SU-DHL-6 (cell line): ENCODE measurements around the gene OR6J1.

ENCODE experiments used
- H2AFZ ChIP-seq: fragments of 200-600 bp; sonication (generic); 2 replicates; pipeline ENCODE4 v1.6.1; 2014; ENCODE audit warnings: low read depth, mild to moderate bottlenecking, moderate library complexity, mixed read lengths, antibody characterized with exemption, low read length; ENCODE audit not compliant: severe bottlenecking
- H3F3A ChIP-seq: fragments of 200-600 bp; shearing (Covaris generic); 2 replicates; pipeline ENCODE4 v1.6.0; 2016; ENCODE audit warnings: antibody characterized with exemption, mild to moderate bottlenecking; ENCODE audit not compliant: insufficient read depth
- H3K27ac ChIP-seq: fragments of 200-600 bp; sonication (generic); 2 replicates; pipeline ENCODE4 v1.5.1; 2016; ENCODE audit warnings: low read depth, mild to moderate bottlenecking, low read length, moderate library complexity, mixed read lengths
- H3K27me3 ChIP-seq: fragments of 200-600 bp; sonication (generic), shearing (Covaris generic); 2 replicates; pipeline ENCODE4 v1.6.0; 2014; ENCODE audit warnings: mild to moderate bottlenecking, low read length
- H3K36me3 ChIP-seq: fragments of 200-600 bp; sonication (generic); 2 replicates; pipeline ENCODE4 v1.6.1; 2014; ENCODE audit warnings: mild to moderate bottlenecking, low read length, mixed read lengths
- H3K4me2 ChIP-seq: fragments of 300-600, 200-600 bp; shearing (Covaris generic), sonication (generic); 2 replicates; pipeline ENCODE4 v1.6.0; 2014; ENCODE audit warnings: low read length, low read depth, mild to moderate bottlenecking; ENCODE audit not compliant: poor library complexity, severe bottlenecking
- H3K4me3 ChIP-seq: fragments of 200-600 bp; sonication (generic); 2 replicates; pipeline ENCODE4 v1.5.1; 2014; ENCODE audit warnings: antibody characterized with exemption, low read length, mild to moderate bottlenecking, mixed read lengths; ENCODE audit not compliant: insufficient read depth, poor library complexity, severe bottlenecking
- H3K79me2 ChIP-seq: fragments of 200-600 bp; sonication (generic); 2 replicates; pipeline ENCODE4 v1.6.1; 2014; ENCODE audit warnings: mild to moderate bottlenecking, low read length, moderate library complexity; ENCODE audit not compliant: insufficient read depth
- H3K9ac ChIP-seq: fragments of 200-600 bp; sonication (generic); 2 replicates; pipeline ENCODE4 v1.7.0; 2014; ENCODE audit warnings: mild to moderate bottlenecking, low read length
- H3K9me2 ChIP-seq: fragments of 200-600 bp; sonication (generic); replicated peaks from 2 replicates; pipeline ENCODE4 v1.6.1; 2014; ENCODE audit warnings: low read length; ENCODE audit not compliant: insufficient read depth
- H3K9me3 ChIP-seq: fragments of 200-600 bp; sonication (generic); 2 replicates; pipeline ENCODE4 v1.6.1; 2014; ENCODE audit warnings: low read length, mixed read lengths; ENCODE audit not compliant: insufficient read depth
- H4K20me1 ChIP-seq: fragments of 200-600 bp; sonication (generic); 2 replicates; pipeline ENCODE4 v1.6.1; 2014; ENCODE audit warnings: low read depth, mild to moderate bottlenecking, antibody characterized with exemption, low read length, moderate library complexity, mixed read lengths
- CTCF ChIP-seq: fragments of 200-600 bp; sonication (generic); IDR thresholded peaks from one replicate; pipeline ENCODE4 v1.5.1; 2017; ENCODE audit warnings: antibody characterized with exemption, mild to moderate bottlenecking, low read length, moderate library complexity; ENCODE audit not compliant: insufficient read depth, poor library complexity, severe bottlenecking
- EZH2phosphoT487 ChIP-seq: fragments of 200-600 bp; sonication (generic), shearing (Covaris generic); conservative IDR thresholded peaks from 2 replicates; pipeline ENCODE4 v1.6.1; 2018; ENCODE audit warnings: mild to moderate bottlenecking, antibody characterized with exemption, low read length, moderate library complexity, mixed read lengths

OR6J1 gene

GRCh38 chr14:22600027-22600426 is 44.1 kb downstream of the OR6J1 start:
- Histone ChIP-seq H2AFZ (no peak overlapping the region), H3K36me3 (no peaks in the 10 kb centered on the region), H3K9me2 (no peaks in the 10 kb centered on the region), H3K27me3 (no peaks in the 10 kb centered on the region), H3K4me3 (no peak overlapping the region), H3K4me2 (peak overlapping the region; percentile 90), H4K20me1 (no peaks in the 10 kb centered on the region), H3K27ac (no peak overlapping the region), H3K79me2 (no peaks in the 10 kb centered on the region), H3F3A (no peaks in the 10 kb centered on the region), H3K9ac (no peak overlapping the region; the same call in 1 of the 2 replicates), H3K9me3 (no peaks in the 10 kb centered on the region)
- TF ChIP-seq EZH2phosphoT487 (no peak), CTCF (no peak)

- Histone ChIP-seq H3K36me3 (no peaks in the 10 kb centered on the region), H3K27me3 (no peaks in the 10 kb centered on the region), H3K9ac (peak overlapping the region; percentile 69), H3K9me3 (no peaks in the 10 kb centered on the region), H3K4me2 (peak overlapping the region; percentile 90), H3F3A (no peaks in the 10 kb centered on the region), H3K79me2 (no peaks in the 10 kb centered on the region), H2AFZ (no peak overlapping the region), H4K20me1 (no peaks in the 10 kb centered on the region), H3K27ac (no peak overlapping the region), H3K4me3 (peak overlapping the region; percentile 79), H3K9me2 (no peaks in the 10 kb centered on the region)
- TF ChIP-seq EZH2phosphoT487 (no peak), CTCF (no peak)
These were observed 44.8 kb downstream of the OR6J1 start for GRCh38 chr14:22599349-22599748.

DNA sequence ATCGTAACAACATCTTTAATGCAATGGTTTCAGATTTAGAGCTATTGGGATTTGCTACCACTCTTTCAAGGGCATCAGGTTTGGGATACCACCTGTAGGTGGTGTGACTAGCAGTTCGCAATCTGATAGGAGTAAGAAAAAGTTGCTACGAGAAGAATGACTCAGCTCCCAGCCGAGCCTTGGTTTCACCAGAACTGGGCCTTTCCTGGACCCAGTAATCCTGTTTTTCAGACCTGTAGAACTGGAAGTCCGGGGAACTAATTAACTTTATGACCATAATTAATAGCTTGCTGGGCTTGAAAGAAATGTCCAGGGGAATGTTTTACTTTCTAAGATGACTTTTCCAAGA is 45.3 kb downstream of the OR6J1 start:
- Histone ChIP-seq H3K9ac (peak overlapping the region; percentile 69), H3K4me2 (peak overlapping the region; percentile 90), H4K20me1 (no peaks in the 10 kb centered on the region), H3K9me3 (no peaks in the 10 kb centered on the region), H3K9me2 (no peaks in the 10 kb centered on the region), H3K36me3 (no peaks in the 10 kb centered on the region), H2AFZ (peak overlapping the region; percentile 79), H3F3A (no peaks in the 10 kb centered on the region), H3K27me3 (no peaks in the 10 kb centered on the region), H3K4me3 (peak overlapping the region; percentile 79), H3K27ac (no peak overlapping the region), H3K79me2 (no peaks in the 10 kb centered on the region)
- TF ChIP-seq CTCF (no peak), EZH2phosphoT487 (no peak)
